Right lung (tissue), 5 donors: ENCODE data around the gene KCNJ9. TPM values are rescaled to one million over a fixed set of nuclear protein-coding genes. Genes with fewer than 3 reads are reported as not detected.
"Not testable (repeated sequence)": the region's sequence is repeated elsewhere in the genome, so short reads cannot be mapped to it uniquely, and the experiment has no call there.

Experiments
- DNase-seq, 2 donors: peaks; one replicate each; pipeline ENCODE4 v3.0.0-alpha.2; 2013
- polyA plus RNA-seq, 5 donors: library from polyadenylated mRNA; unstranded; fragments of 120-200 nt; gene quantifications; one replicate each; pipeline versions ENCODE4 v1.2.1 to v1.2.3, GENCODE V29; 2013; ENCODE audit warnings: inconsistent platforms in 1 of 5, low replicate concordance in 1 of 5; ENCODE audit not compliant: insufficient read length in 5 of 5, insufficient read depth in 1 of 5

Gene KCNJ9
- polyA plus RNA-seq, 5 donors, result 0.04 to 0.10 (median 0.06) TPM

DNA sequence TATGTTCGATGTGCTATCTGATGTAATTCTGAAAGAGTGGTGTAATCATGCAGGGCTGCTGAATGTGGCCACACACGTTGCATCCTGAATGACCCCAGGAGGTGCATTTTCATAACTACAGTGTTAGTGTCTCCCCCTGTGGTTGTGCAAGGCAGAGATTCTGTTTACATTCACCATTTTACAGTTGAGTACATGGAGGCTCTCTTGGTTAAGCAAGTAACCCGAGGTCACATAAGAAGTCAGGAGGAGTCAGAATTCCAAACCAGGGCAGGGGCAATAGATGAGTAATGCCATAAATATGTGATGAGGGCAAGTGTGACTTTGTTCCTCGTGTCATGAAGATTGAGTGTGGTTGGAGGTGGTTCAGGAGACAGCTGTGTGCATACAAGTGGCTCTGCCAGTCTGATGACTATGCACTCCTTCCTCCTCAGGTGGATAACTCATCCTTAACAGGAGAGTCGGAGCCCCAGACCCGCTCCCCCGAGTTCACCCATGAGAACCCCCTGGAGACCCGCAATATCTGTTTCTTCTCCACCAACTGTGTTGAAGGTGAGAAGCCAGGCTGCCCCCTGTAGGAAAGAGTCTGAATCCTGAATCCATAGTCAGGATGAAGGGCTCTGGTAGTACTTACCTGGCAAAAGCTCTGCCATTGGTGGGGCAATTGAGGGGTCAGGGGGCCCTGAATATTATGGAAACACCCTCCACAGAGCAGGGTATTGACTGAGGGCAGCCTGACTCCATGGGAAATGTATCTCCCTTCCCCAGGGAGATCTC, 43.6 kb downstream of the KCNJ9 start:
- no peak for DNase-seq

DNA sequence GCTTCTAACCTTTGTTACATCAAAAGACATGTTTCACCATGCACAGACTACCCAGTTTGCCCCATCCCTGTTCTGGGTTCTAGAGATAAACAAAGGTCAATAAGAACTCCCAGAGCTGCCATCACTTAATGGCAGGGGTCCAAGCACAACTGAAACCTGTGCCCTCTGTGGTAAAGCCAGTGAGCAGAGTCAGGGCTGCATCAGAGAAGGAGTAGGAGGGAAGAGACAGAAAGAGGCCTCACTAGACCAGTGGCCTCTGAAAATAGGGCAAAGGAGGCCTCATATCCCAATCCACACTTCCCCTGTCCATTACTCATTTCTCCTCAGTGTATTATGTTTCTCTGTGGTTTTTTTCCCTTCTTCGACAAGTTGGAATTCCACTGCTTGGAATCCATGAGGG, 44.4 kb downstream of the KCNJ9 start:
- DNase-seq, result no peak

DNA sequence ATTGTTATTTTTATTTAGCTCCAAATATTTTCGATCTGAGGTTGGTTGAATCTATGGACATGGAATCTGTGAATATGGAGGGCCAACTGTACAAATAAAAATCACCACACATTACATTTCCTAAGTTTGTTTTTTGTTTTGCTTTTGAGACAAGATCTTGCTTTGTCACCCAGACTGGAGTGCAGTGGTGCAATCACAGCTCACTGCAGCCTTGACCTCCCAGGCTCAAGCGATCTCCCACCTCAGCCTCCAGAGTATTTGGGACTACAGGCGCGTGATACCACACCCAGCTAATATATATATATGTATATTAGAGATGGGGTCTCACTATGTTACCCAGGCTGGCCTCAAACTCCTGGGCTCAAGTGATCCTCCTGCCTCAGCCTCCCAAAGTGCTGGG, 45.0 kb downstream of the KCNJ9 start:
- not testable (repeated sequence) for DNase-seq

DNA sequence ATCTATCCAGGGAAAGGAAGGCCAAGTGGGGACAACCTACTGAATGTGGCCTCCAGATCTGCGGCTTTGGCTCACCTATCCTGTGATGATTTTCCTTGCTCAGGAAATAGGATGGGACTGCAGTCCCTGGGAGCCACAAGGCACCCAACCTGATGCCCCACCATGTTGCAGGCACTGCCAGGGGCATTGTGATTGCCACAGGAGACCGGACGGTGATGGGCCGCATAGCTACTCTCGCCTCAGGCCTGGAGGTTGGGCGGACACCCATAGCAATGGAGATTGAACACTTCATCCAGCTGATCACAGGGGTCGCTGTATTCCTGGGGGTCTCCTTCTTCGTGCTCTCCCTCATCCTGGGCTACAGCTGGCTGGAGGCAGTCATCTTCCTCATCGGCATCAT, 46.0 kb downstream of the KCNJ9 start:
- DNase-seq, result no peak

DNA sequence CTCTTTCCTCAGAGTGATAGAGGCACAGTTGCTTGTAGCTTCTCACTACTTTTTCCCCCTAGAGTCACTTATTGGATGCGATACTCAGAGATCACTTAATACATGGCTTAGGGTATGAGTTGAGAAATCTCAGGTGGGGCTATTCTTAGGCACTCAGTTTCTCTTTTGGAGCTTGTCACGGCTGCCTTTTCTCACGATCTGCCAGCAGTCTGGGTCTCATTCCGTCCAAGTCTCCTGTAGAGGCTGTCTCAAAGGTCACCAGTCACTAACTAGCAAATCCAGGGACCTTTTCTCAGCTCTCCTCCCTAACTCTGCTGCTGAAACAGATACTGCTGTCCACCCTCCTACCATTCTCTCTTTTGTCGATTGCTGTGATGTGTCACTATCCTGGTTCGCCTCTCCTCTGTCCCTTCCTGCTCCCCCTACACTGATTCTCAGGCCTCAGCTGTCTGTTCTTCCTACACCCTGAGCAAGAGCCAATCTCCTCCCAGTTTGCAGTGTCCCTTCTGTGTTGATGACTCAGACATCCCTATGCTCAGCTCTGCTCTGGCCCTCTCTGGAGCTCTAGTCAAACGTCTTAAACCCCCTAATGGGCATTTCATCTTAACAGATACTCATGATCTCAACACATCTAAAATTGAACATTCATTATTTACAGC, 46.7 kb downstream of the KCNJ9 start:
- no peak for DNase-seq

DNA sequence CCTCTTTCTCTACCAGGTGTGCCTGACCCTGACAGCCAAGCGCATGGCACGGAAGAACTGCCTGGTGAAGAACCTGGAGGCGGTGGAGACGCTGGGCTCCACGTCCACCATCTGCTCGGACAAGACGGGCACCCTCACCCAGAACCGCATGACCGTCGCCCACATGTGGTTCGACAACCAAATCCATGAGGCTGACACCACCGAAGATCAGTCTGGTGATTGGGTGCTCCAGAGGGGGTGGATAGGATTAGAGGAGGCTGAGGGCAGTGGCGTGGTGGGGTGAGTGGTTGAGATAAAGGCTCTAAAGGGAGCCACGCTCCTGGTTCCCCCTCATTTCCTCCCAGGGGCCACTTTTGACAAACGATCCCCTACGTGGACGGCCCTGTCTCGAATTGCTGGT, 47.3 kb downstream of the KCNJ9 start:
- DNase-seq, result no peak

DNA sequence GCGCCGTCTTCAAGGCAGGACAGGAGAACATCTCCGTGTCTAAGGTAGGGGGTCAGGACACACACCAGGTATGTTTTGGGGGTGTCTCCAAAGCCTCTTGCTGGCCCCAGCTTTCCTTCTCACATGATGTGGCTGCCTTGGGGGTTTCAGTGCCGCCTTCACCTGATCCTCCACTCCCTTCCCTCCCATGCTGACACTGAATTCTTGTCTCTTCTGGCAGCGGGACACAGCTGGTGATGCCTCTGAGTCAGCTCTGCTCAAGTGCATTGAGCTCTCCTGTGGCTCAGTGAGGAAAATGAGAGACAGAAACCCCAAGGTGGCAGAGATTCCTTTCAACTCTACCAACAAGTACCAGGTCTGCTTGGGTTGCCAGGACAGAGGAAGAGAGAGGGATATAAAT, 47.7 kb downstream of the KCNJ9 start:
- no peak for DNase-seq

DNA sequence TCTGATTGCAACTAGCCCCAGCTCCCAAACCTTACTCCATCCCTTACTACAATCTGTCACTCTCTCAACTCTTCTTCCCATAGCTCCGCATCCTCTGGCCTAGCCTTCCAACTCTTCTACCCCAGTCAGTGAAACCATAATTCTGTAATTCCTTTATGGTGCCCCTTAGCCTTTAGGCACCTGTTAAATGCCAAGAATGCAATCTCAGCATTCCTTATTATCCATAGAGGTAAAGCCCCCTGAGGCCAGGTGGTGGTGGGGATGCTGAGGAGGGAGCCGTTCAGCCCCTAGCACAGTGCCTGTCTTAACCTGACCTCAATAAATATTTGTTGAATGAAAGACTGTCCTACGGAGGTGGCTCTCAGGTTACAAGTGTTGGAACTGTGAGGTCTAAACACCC, 48.2 kb downstream of the KCNJ9 start:
- DNase-seq, result no peak

DNA sequence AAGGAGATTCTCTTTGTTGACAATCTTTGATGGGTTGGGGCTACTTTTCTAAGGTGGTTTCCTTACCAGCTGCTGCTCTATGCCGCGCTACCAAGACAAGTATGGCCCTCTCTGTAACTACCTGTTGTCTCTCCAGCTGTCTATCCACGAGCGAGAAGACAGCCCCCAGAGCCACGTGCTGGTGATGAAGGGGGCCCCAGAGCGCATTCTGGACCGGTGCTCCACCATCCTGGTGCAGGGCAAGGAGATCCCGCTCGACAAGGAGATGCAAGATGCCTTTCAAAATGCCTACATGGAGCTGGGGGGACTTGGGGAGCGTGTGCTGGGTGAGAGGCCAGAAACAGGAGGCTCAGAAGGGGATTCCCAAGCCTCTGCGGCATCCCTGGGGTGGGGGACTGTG, 48.6 kb downstream of the KCNJ9 start:
- no peak for DNase-seq

DNA sequence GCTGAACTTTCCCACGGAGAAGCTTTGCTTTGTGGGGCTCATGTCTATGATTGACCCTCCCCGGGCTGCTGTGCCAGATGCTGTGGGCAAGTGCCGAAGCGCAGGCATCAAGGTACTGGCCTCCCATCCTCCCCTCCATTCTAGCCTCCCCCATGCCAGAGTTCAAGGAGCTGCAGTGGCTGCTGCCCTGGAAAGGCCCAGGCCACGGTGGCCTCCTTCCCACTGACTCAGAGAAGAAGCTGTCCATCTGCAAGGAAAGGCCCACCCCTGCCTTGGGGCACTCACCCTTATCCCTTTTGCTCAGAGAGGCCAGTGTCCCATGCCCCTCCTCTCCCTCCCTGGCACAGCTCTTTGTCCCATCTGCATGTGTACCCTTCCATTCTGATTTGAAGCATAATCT, 49.1 kb downstream of the KCNJ9 start:
- DNase-seq, result no peak

DNA sequence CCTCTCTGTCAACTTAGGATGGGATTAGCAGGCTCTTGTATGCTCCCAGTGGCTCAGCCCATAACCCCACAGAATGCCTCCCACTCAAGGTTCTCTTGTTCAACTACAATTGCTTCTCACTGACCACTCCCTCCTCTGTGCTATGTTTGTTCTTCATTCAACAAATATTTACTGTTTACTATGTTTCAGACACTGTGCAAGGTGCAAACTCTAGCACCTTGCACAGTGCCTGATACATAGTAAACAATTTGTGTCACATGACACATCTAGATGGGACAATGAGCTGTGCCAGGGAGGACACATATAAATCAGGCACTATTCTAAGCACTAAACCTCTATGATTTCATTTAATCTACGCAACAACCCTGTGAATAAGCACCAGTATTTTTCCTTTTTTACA, 49.6 kb downstream of the KCNJ9 start:
- DNase-seq, result no peak

DNA sequence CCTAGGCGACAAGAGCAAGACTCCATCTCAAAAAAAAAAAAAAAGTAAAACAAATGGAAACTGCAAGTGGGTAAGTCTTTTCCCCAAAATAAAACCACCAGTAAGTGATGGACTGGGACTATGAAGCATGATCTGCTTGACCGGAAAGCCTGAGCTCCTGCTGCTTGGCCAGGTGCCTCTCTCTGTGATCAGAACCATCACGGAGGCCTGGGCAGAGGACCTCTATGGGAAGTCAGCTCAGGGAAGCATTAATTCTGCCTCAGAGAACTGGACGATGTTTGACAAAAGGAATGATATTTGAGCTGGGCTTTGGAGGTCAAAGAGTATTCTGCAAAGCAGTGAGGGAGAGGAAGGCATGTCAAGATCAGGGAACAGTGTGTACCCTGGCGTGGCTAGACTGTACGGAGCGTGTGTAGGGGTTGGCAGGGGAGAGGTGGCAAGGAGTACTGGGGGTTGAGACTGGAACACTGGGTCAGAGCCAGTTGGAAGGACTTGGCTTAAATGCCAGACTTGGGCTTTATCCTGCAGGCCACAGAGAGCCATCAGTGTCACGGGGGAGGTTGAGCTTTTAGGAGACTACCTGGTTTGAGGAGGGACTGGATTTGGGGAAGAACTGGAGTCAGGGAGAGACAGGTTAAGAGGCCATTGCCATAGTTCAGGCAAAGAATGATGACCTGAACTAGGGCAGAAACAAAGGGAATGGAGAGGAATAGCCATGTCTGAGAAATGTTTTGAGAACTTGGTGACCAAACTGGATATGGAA, 50.6 kb downstream of the KCNJ9 start:
- no peak for DNase-seq

DNA sequence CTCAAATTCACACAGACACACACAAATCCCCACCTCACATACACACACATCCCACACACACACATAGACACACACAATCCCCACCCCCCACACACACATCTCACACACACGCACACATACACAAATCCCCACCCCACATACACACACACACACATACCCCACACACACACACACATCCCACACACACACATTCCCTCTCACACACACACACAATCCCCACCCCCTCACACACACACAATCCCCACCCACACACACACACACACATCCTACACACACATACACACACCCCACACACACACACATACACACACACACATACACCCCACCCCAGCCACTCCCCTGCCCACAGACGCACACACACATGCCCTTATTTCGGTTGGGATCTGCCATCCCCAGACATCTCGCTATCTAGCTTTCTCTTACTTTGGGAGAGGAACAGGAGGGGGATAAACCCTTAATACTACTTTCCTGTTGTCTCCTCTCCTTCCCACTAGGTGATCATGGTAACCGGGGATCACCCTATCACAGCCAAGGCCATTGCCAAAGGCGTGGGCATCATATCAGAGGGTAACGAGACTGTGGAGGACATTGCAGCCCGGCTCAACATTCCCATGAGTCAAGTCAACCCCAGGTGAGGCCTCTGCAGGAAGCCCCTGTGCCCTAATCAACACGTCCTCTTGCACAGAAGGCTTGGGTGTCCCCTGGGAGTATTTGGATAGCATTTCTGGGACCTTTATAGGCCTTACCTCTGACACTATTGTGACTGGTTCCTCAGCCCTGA, 52.8 kb downstream of the KCNJ9 start:
- no peak for DNase-seq

DNA sequence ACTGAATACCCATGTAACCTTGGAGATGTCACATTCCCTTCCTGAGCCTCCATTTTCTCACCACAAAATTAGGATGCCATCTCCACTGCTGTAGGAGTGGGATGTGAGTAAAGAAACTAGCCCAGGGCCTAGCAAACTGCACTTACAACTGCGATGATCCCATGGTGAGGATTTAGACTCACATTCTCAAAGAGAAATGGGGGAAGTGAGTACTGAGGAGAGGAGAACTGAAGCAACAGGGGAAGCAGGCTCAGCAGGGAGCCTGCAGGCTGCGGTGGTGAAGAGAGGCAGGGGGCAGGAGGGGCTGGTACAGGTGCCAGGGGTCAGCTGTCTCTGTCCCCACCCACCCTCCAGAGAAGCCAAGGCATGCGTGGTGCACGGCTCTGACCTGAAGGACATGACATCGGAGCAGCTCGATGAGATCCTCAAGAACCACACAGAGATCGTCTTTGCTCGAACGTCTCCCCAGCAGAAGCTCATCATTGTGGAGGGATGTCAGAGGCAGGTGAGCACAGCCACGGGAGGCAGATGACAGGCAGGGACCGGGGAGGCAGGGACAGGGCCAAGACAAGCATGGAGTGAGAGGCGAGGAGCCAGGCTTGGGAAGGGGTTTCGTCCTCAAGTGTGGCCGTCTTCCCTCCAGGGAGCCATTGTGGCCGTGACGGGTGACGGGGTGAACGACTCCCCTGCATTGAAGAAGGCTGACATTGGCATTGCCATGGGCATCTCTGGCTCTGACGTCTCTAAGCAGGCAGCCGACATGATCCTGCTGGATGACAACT, 53.6 kb downstream of the KCNJ9 start:
- no peak for DNase-seq

DNA sequence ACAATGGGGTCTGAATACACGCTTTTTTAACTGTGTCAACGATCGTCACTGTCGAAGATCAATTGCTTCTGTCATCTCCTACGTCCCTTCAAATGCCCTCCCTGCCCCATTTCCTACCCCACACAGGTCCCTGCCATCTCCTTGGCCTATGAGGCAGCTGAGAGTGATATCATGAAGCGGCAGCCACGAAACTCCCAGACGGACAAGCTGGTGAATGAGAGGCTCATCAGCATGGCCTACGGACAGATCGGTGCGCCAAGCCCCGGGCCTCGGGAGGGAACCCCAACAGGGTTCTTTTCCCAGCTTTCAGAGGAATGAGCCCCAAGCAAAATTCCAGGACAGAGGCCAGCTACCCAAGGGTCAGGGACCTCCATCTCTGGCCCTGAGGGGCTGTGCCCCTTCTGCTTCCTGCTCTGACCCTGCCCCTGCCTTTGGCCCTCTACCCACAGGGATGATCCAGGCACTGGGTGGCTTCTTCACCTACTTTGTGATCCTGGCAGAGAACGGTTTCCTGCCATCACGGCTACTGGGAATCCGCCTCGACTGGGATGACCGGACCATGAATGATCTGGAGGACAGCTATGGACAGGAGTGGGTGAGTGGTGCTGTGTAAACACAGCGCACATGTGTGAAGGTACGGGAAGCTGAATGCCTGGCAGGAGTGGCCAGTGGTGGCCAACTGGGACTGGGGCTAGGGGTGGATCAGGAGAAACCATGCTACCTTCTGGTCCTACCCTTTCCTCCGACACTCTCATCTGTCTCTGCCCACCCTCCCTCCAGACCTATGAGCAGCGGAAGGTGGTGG, 55.0 kb downstream of the KCNJ9 start:
- DNase-seq, result no peak

DNA sequence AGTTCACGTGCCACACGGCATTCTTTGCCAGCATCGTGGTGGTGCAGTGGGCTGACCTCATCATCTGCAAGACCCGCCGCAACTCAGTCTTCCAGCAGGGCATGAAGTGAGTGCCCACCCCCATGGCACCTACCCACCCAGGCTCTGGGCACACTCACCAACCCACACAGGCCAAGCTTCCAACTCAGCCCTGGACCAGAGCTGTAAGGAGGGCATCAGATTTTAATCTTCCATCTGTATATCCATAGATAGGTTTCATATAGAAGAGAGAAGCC, 55.5 kb downstream of the KCNJ9 start:
- no peak for DNase-seq

DNA sequence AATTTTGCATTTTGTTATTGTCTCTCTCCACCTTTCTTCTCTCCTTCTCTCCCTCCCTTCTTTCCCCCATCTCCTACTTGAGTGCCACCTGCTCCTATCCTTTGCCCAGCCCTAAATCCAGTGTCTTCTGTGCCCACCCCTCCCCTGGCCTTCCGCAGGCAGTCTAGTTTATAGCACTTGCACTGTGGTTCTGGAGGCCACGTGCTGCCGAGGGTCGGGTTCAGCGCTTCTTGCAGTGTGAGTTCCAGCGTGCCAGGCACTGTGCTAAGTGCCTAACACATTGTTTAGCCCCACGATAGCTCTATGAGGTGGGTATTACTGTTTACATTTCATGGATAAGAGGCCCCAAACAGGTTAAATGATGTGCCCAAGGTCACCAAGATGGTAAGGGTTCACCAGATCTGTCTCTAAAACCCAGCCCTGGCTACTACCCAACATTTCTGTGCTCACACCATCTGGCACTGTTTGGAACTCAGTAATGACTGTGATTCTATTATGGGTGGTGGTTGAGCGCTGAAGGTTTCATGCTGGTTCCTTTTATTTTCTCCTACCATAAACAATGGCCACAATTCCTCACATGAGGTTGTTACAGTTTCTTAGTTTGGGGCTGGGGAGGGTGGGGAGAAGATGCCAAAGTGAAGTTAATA, 56.0 kb downstream of the KCNJ9 start:
- DNase-seq, result no peak

DNA sequence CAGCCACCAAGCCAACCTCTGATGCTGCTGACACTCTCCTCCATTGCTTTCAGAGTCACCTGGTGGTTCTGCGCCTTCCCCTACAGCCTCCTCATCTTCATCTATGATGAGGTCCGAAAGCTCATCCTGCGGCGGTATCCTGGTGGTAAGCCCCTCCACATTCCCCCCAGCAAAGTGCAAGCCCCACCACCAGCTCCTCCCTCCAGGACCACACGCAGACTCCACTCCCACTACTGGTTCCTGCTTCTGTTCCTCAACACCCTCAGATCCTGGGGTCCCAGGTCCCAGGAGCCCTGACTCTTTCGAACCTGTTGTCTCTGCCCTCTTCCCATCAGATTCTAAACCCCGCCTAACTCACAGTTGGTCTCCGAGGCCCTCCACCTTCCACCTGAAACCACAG, 58.5 kb downstream of the KCNJ9 start:
- no peak for DNase-seq
